CD4-positive, alpha-beta T cell treated with Interleukin-17A for 4 hours (primary cell): Measurements from ENCODE around the gene HS6ST3.

Source experiments
- DNase-seq: peaks from one replicate; pipeline ENCODE4 v3.0.0-alpha.2; 2020; ENCODE audit warnings: mixed read lengths

The HS6ST3 gene

GRCh38 chr13:96858133-96858826 is 768.4 kb downstream of the HS6ST3 start:
- DNase-seq: no peak

- DNase-seq: no peak
Observed at GRCh38 chr13:96860882-96861281, 771.0 kb downstream of the HS6ST3 start.

GRCh38 chr13:96862093-96862492 is 772.2 kb downstream of the HS6ST3 start:
- no peak for DNase-seq

- DNase-seq: no peak
Observed at GRCh38 chr13:96862999-96863398, 773.1 kb downstream of the HS6ST3 start.

GRCh38 chr13:96871469-96871868 is 781.6 kb downstream of the HS6ST3 start:
- no peak for DNase-seq

GRCh38 chr13:96880419-96880818 is 790.5 kb downstream of the HS6ST3 start:
- no peak for DNase-seq
